GM23338 (cell line): ENCODE data around the gene CCDC70. TPM values are rescaled to one million over a fixed set of nuclear protein-coding genes. Genes with fewer than 3 reads are reported as not detected.

Experiments used
- ATAC-seq: fragments of 200-7000 bp; cut with Tn5 transposase; 3 replicates; pipeline ENCODE4 v1.9.1; 2020
- DNase-seq: peaks from one replicate; pipeline ENCODE4 v3.0.0-alpha.2; 2015; ENCODE audit warnings: low spot score
- H2AFZ ChIP-seq: fragments of 200-600 bp; sonication (generic); 2 replicates; pipeline ENCODE4 v1.8.0; 2016; ENCODE audit warnings: antibody characterized with exemption, mild to moderate bottlenecking, moderate library complexity
- H3F3A ChIP-seq: fragments of 200-600 bp; sonication (generic); replicated peaks from 2 replicates; pipeline ENCODE4 v1.8.0; 2017; ENCODE audit warnings: antibody characterized with exemption, mixed run types, low read depth
- H3K27ac ChIP-seq: fragments of 200-600 bp; sonication (generic); 2 replicates; pipeline ENCODE4 v1.6.1; 2016; ENCODE audit warnings: low read depth
- H3K27me3 ChIP-seq: fragments of 200-600 bp; sonication (generic); 2 replicates; pipeline ENCODE4 v1.8.0; 2016; ENCODE audit warnings: mild to moderate bottlenecking, mixed run types, moderate library complexity; ENCODE audit not compliant: insufficient read depth
- H3K36me3 ChIP-seq: fragments of 200-600 bp; sonication (generic); 2 replicates; pipeline ENCODE4 v1.8.0; 2016; ENCODE audit warnings: mild to moderate bottlenecking; ENCODE audit not compliant: insufficient read depth
- H3K4me1 ChIP-seq: fragments of 200-600 bp; sonication (generic); 2 replicates; pipeline ENCODE4 v1.8.0; 2016; ENCODE audit warnings: mild to moderate bottlenecking, moderate library complexity; ENCODE audit not compliant: insufficient read depth
- H3K4me2 ChIP-seq: fragments of 200-600 bp; sonication (generic); 2 replicates; pipeline ENCODE4 v1.7.1; 2017; ENCODE audit warnings: mixed run types
- H3K4me3 ChIP-seq: fragments of 200-600 bp; sonication (generic); 2 replicates; pipeline ENCODE4 v1.6.1; 2016; ENCODE audit warnings: mixed run types
- H3K79me2 ChIP-seq: fragments of 200-600 bp; sonication (generic); replicated peaks from 2 replicates; pipeline ENCODE4 v1.8.0; 2017; ENCODE audit warnings: mild to moderate bottlenecking; ENCODE audit not compliant: insufficient read depth
- H3K9me2 ChIP-seq: fragments of 200-600 bp; sonication (generic); 2 replicates; pipeline ENCODE4 v1.8.0; 2017; ENCODE audit not compliant: insufficient read depth
- H4K20me1 ChIP-seq: fragments of 200-600 bp; sonication (generic); replicated peaks from 2 replicates; pipeline ENCODE4 v1.8.0; 2017; ENCODE audit warnings: mild to moderate bottlenecking; ENCODE audit not compliant: insufficient read depth
- H3K27ac Mint-ChIP-seq: 2 replicates; pipeline ENCODE4 v1.8.0; 2020; ENCODE audit warnings: inconsistent platforms, mild to moderate bottlenecking, moderate library complexity, mixed read lengths
- H3K27me3 Mint-ChIP-seq: 3 replicates; pipeline ENCODE4 v1.8.0; 2022; ENCODE audit warnings: low read depth, mild to moderate bottlenecking, moderate library complexity, mixed read lengths, inconsistent platforms; ENCODE audit not compliant: insufficient read depth, poor library complexity
- H3K36me3 Mint-ChIP-seq: 3 replicates; pipeline ENCODE4 v1.8.0; 2021; ENCODE audit warnings: low read depth, mild to moderate bottlenecking, inconsistent platforms, moderate library complexity, mixed read lengths
- H3K4me1 Mint-ChIP-seq: 3 replicates; pipeline ENCODE4 v1.8.0; 2020; ENCODE audit warnings: mild to moderate bottlenecking, inconsistent platforms, mixed read lengths
- H3K4me3 Mint-ChIP-seq: 3 replicates; pipeline ENCODE4 v1.8.0; 2021; ENCODE audit warnings: moderate library complexity, mild to moderate bottlenecking, inconsistent platforms, mixed read lengths
- H3K9me3 Mint-ChIP-seq: 3 replicates; pipeline ENCODE4 v1.8.0; 2020; ENCODE audit warnings: moderate library complexity, mild to moderate bottlenecking, inconsistent platforms, mixed read lengths
- CREB1 ChIP-seq: fragments of 250-450 bp; sonication (Bioruptor Pico); IDR thresholded peaks from 2 replicates; pipeline ENCODE4 v1.5.0; 2020; ENCODE audit warnings: low read depth, mild to moderate bottlenecking, moderate library complexity
- EZH2 ChIP-seq: fragments of 200-600 bp; sonication (generic); IDR thresholded peaks from one replicate; pipeline ENCODE4 v1.8.0; 2017; ENCODE audit warnings: antibody characterized with exemption, mild to moderate bottlenecking, low read depth; ENCODE audit not compliant: unreplicated experiment
- EZH2phosphoT487 ChIP-seq: fragments of 200-600 bp; sonication (generic); IDR thresholded peaks from one replicate; pipeline ENCODE4 v1.8.1; 2018; ENCODE audit warnings: antibody characterized with exemption; ENCODE audit not compliant: unreplicated experiment
- JUNB ChIP-seq: IDR thresholded peaks from one replicate; pipeline ENCODE4 v1.6.1; 2016; ENCODE audit warnings: antibody characterized with exemption; ENCODE audit not compliant: unreplicated experiment
- NANOG ChIP-seq: IDR thresholded peaks from 2 replicates; pipeline ENCODE4 v1.6.1; 2016; ENCODE audit warnings: antibody characterized with exemption, borderline replicate concordance
- POLR2AphosphoS5 ChIP-seq: IDR thresholded peaks from 2 replicates; pipeline ENCODE4 v1.6.1; 2016; ENCODE audit warnings: antibody characterized with exemption, low read depth
- STAT1 ChIP-seq: IDR thresholded peaks from one replicate; pipeline ENCODE4 v1.6.1; 2016; ENCODE audit warnings: antibody characterized with exemption; ENCODE audit not compliant: unreplicated experiment
- ZNF114 ChIP-seq: fragments of 250-450 bp; sonication (Bioruptor Pico); IDR thresholded peaks from 2 replicates; pipeline ENCODE4 v1.5.0; 2020; ENCODE audit warnings: mild to moderate bottlenecking, moderate library complexity
- polyA plus RNA-seq: library from polyadenylated mRNA; unstranded; fragments of >200 nt; fragmentation: Nextera tagmentation; extraction: Ambion mirVana; gene quantifications from 2 replicates; pipeline ENCODE4 v1.2.1, GENCODE V29; 2016
- total RNA-seq: library from RNA; depleted of rRNA; stranded (reverse); fragments of >200 nt; shearing (Covaris generic); gene quantifications from 2 replicates; pipeline ENCODE4 v1.2.3, GENCODE V29; 2014
- TF ChIP-seq, protein P1 (sequence below): IDR thresholded peaks from 2 replicates; pipeline ENCODE4 v1.6.1; 2016; ENCODE audit warnings: antibody characterized with exemption
- TF ChIP-seq, protein P2 (sequence below): fragments of 250-450 bp; sonication (Bioruptor Pico); IDR thresholded peaks from 2 replicates; pipeline ENCODE4 v1.5.0; 2020; ENCODE audit warnings: mild to moderate bottlenecking, moderate library complexity
- TF ChIP-seq, protein P3 (sequence below), 2 experiments: fragments of 200-600 bp in 1 of 2; sonication (generic) in 1 of 2; conservative IDR thresholded peaks; 2 replicates each; pipeline versions ENCODE4 v1.5.1 to v1.6.1; 2016 to 2017; ENCODE audit warnings: antibody characterized with exemption in 2 of 2, low read depth in 2 of 2, mild to moderate bottlenecking in 2 of 2, moderate library complexity in 1 of 2
- TF ChIP-seq, protein P4 (sequence below): IDR thresholded peaks from one replicate; pipeline ENCODE4 v1.6.1; 2018; ENCODE audit warnings: antibody characterized with exemption; ENCODE audit not compliant: unreplicated experiment

Gene CCDC70
- total and polyA plus RNA-seq, 2 experiments from 2014 or later, result not detected

DNA sequence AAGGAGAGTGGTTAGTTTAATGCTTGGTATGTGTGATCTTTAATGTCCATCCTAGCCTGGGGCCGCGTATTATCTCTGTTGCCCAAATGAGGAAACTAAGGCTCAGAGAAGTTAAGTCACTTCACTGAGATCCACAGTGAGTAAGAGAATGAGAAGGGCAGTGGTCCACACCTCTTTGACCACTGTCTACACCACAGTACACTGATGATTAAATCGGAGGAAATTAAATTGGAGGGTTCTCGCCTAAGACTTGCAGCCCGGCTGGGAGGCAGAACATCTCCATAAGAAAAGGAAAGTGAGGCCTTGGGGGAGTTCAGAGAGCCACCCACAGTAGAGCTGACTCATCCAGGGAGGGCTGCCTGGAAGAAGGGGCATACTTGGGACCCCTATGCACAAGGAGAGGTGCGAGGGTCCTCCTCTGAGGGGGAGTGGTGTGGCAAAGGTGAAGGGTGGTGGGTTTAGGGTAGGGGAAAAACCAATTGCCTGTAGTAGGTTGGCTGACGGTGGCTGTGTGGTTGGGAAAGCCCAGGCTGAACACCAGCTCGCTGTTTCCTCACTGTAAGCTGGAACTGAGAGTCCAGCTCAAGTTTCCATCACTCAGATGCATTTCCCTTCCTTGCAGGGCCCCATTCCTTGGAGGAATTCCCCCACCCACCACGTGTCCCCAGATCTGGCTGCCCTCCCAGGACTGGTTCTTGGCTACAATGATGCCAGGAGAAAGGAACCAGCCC lies 42.8 kb upstream of the CCDC70 start (continued):
- TF ChIP-seq JUNB, result no peak
- no peak for TF ChIP-seq STAT1
- TF ChIP-seq, protein P1, sequence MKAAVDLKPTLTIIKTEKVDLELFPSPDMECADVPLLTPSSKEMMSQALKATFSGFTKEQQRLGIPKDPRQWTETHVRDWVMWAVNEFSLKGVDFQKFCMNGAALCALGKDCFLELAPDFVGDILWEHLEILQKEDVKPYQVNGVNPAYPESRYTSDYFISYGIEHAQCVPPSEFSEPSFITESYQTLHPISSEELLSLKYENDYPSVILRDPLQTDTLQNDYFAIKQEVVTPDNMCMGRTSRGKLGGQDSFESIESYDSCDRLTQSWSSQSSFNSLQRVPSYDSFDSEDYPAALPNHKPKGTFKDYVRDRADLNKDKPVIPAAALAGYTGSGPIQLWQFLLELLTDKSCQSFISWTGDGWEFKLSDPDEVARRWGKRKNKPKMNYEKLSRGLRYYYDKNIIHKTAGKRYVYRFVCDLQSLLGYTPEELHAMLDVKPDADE, result no peak
- no peak for TF ChIP-seq EZH2phosphoT487

DNA sequence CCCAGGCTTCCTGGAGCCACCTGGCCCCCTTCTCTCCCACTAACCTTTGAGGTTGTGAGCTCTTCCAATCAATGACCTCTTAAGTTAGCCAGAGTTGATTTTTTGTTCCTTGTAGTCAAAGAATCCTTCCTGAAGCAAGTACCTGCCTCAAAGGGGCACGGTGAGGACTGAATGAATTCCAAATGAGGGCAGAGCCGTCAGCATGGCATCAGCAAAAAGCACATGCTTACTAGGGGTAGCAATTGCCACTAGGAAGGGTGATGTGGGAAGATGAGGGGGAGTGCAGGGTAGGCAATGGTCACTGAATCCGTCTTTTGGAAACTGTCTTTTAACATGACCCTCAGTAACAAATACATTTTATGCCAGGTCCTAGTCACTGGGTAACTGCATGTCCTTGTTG lies 42.2 kb upstream of the CCDC70 start:
- H3K4me2 ChIP-seq, result peak overlapping the region; percentile 64; the same call in 1 of the 2 replicates
- H3K79me2 ChIP-seq, result no peaks in the 10 kb centered on the region
- Mint-ChIP-seq H3K36me3 (no peaks in the 10 kb centered on the region), H3K9me3 (no peaks in the 10 kb centered on the region), H3K27me3 (no peaks in the 10 kb centered on the region), H3K4me3 (no peak overlapping the region; the same call in 2 of the 3 replicates), H3K4me1 (peaks cover 45% of the 10 kb centered on the region), H3K27ac (no peak overlapping the region; the same call in 1 of the 2 replicates)
- peak overlapping the region; percentile 78; the same call in 1 of the 2 replicates for H2AFZ ChIP-seq
- no peak overlapping the region for H3K4me3 ChIP-seq
- no peak for ATAC-seq
- no peaks in the 10 kb centered on the region for H3F3A ChIP-seq
- no peaks in the 10 kb centered on the region for H3K9me2 ChIP-seq
- H3K27me3 ChIP-seq, result no peaks in the 10 kb centered on the region
- no peaks in the 10 kb centered on the region for H3K36me3 ChIP-seq
- H3K4me1 ChIP-seq, result peaks cover 31% of the 10 kb centered on the region
- H4K20me1 ChIP-seq, result no peaks in the 10 kb centered on the region
- H3K27ac ChIP-seq, result no peak overlapping the region
- no peak for DNase-seq
- TF ChIP-seq EZH2phosphoT487 (no peak), CREB1 (CRISPR knock-in tag) (no peak), NANOG (no peak), POLR2AphosphoS5 (no peak), ZNF114 (no peak), EZH2 (no peak)
- TF ChIP-seq, protein P2, sequence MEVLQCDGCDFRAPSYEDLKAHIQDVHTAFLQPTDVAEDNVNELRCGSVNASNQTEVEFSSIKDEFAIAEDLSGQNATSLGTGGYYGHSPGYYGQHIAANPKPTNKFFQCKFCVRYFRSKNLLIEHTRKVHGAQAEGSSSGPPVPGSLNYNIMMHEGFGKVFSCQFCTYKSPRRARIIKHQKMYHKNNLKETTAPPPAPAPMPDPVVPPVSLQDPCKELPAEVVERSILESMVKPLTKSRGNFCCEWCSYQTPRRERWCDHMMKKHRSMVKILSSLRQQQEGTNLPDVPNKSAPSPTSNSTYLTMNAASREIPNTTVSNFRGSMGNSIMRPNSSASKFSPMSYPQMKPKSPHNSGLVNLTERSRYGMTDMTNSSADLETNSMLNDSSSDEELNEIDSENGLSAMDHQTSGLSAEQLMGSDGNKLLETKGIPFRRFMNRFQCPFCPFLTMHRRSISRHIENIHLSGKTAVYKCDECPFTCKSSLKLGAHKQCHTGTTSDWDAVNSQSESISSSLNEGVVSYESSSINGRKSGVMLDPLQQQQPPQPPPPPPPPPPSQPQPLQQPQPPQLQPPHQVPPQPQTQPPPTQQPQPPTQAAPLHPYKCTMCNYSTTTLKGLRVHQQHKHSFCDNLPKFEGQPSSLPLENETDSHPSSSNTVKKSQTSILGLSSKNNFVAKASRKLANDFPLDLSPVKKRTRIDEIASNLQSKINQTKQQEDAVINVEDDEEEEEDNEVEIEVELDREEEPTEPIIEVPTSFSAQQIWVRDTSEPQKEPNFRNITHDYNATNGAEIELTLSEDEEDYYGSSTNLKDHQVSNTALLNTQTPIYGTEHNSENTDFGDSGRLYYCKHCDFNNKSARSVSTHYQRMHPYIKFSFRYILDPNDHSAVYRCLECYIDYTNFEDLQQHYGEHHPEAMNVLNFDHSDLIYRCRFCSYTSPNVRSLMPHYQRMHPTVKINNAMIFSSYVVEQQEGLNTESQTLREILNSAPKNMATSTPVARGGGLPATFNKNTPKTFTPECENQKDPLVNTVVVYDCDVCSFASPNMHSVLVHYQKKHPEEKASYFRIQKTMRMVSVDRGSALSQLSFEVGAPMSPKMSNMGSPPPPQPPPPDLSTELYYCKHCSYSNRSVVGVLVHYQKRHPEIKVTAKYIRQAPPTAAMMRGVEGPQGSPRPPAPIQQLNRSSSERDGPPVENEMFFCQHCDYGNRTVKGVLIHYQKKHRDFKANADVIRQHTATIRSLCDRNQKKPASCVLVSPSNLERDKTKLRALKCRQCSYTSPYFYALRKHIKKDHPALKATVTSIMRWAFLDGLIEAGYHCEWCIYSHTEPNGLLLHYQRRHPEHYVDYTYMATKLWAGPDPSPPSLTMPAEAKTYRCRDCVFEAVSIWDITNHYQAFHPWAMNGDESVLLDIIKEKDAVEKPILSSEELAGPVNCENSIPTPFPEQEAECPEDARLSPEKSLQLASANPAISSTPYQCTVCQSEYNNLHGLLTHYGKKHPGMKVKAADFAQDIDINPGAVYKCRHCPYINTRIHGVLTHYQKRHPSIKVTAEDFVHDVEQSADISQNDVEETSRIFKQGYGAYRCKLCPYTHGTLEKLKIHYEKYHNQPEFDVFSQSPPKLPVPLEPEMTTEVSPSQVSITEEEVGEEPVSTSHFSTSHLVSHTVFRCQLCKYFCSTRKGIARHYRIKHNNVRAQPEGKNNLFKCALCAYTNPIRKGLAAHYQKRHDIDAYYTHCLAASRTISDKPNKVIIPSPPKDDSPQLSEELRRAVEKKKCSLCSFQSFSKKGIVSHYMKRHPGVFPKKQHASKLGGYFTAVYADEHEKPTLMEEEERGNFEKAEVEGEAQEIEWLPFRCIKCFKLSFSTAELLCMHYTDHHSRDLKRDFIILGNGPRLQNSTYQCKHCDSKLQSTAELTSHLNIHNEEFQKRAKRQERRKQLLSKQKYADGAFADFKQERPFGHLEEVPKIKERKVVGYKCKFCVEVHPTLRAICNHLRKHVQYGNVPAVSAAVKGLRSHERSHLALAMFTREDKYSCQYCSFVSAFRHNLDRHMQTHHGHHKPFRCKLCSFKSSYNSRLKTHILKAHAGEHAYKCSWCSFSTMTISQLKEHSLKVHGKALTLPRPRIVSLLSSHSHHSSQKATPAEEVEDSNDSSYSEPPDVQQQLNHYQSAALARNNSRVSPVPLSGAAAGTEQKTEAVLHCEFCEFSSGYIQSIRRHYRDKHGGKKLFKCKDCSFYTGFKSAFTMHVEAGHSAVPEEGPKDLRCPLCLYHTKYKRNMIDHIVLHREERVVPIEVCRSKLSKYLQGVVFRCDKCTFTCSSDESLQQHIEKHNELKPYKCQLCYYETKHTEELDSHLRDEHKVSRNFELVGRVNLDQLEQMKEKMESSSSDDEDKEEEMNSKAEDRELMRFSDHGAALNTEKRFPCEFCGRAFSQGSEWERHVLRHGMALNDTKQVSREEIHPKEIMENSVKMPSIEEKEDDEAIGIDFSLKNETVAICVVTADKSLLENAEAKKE, result no peak
- TF ChIP-seq, protein P3, sequence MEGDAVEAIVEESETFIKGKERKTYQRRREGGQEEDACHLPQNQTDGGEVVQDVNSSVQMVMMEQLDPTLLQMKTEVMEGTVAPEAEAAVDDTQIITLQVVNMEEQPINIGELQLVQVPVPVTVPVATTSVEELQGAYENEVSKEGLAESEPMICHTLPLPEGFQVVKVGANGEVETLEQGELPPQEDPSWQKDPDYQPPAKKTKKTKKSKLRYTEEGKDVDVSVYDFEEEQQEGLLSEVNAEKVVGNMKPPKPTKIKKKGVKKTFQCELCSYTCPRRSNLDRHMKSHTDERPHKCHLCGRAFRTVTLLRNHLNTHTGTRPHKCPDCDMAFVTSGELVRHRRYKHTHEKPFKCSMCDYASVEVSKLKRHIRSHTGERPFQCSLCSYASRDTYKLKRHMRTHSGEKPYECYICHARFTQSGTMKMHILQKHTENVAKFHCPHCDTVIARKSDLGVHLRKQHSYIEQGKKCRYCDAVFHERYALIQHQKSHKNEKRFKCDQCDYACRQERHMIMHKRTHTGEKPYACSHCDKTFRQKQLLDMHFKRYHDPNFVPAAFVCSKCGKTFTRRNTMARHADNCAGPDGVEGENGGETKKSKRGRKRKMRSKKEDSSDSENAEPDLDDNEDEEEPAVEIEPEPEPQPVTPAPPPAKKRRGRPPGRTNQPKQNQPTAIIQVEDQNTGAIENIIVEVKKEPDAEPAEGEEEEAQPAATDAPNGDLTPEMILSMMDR (conservative IDR thresholded peaks at IDR 0.05; ENCODE audit: low read depth in 2 of 2), result no peak
- TF ChIP-seq, protein P4, sequence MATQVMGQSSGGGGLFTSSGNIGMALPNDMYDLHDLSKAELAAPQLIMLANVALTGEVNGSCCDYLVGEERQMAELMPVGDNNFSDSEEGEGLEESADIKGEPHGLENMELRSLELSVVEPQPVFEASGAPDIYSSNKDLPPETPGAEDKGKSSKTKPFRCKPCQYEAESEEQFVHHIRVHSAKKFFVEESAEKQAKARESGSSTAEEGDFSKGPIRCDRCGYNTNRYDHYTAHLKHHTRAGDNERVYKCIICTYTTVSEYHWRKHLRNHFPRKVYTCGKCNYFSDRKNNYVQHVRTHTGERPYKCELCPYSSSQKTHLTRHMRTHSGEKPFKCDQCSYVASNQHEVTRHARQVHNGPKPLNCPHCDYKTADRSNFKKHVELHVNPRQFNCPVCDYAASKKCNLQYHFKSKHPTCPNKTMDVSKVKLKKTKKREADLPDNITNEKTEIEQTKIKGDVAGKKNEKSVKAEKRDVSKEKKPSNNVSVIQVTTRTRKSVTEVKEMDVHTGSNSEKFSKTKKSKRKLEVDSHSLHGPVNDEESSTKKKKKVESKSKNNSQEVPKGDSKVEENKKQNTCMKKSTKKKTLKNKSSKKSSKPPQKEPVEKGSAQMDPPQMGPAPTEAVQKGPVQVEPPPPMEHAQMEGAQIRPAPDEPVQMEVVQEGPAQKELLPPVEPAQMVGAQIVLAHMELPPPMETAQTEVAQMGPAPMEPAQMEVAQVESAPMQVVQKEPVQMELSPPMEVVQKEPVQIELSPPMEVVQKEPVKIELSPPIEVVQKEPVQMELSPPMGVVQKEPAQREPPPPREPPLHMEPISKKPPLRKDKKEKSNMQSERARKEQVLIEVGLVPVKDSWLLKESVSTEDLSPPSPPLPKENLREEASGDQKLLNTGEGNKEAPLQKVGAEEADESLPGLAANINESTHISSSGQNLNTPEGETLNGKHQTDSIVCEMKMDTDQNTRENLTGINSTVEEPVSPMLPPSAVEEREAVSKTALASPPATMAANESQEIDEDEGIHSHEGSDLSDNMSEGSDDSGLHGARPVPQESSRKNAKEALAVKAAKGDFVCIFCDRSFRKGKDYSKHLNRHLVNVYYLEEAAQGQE, result no peak
